Measurements from ENCODE around the gene ZNF480. TPM values are rescaled to one million over a fixed set of nuclear protein-coding genes. Genes with fewer than 3 reads are reported as not detected.
"Not testable (repeated sequence)": the region's sequence is repeated elsewhere in the genome, so short reads cannot be mapped to it uniquely, and the experiment has no call there.

The ZNF480 gene
- 11.9 TPM in 2 replicates for polyA plus RNA-seq (2011; rRNA removed)
- 12.5 and 14.5 TPM in 2 replicates for polyA minus RNA-seq (2011; rRNA and poly(A)+ RNA removed)

DNA sequence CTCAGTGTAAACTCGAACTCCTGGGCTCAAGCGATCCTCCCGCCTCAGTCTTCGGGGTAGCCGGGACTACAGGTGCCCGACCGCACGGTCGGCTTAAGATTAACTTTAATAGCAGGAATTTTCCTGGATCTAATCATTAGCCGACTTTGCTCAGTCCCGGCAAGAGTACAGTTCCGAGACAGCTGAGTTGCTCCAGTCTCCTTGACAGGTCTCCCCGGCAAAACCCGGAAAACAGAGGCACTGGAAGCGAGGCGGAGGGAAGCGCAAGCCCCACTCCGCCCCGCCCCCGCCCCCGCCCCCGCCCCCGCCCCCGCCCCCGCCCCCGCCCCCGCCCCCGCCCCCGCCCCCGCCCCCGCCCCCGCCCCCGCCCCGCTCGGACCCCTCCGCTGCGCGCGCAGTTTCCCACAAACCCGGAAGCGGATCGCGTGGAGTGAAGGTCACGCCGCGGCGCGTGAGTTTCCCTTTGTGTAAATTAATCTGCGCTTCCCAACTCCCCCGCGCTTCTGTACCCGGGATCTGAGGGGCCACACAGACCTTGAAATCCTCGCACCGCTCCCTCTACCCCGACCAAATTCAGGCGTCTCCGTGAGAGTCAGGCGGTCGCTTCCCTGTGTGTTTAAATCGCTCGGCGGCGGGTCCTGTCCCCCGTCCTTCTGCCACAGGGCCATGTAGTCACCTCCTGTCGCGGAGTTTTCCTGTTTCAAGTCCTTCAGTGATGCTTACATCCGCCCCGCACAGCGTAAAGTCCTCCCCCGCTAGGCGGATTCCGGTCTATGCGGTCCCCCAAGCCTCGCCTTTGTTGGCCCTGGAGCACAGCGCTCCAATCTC lies at the start of gene ZNF480:
TSS of gene ZNF480 (plus strand) at position 397 of the 828 bp plus-strand sequence. CDS start 3,244 bp downstream, outside the sequence.
- Histone ChIP-seq H3K4me3 (ENCODE audit: low read depth, low read length) (peak within 1 kb of the TSS; percentile 94), H3K27me3 (ENCODE audit: control insufficient read depth, insufficient read depth, low read length) (no peaks in the 10 kb centered on the region), H3K9me3 (ENCODE audit: control insufficient read depth, insufficient read depth, low read length) (peaks cover 33% of the 10 kb centered on the region), H3K27ac (ENCODE audit: low read depth, low read length) (peak within 1 kb of the TSS; percentile 99)
- ChIA-PET POLR2A (interaction anchor here (0.5 kb wide), 1 partner anchor 100 kb away, joined by 4 read pairs; no protein-coding TSS in a partner anchor), CTCF (no interaction called here)
- peak; percentile 47 for DNase-seq (ENCODE audit: low read depth, low spot score)
- TF ChIP-seq, protein P1, sequence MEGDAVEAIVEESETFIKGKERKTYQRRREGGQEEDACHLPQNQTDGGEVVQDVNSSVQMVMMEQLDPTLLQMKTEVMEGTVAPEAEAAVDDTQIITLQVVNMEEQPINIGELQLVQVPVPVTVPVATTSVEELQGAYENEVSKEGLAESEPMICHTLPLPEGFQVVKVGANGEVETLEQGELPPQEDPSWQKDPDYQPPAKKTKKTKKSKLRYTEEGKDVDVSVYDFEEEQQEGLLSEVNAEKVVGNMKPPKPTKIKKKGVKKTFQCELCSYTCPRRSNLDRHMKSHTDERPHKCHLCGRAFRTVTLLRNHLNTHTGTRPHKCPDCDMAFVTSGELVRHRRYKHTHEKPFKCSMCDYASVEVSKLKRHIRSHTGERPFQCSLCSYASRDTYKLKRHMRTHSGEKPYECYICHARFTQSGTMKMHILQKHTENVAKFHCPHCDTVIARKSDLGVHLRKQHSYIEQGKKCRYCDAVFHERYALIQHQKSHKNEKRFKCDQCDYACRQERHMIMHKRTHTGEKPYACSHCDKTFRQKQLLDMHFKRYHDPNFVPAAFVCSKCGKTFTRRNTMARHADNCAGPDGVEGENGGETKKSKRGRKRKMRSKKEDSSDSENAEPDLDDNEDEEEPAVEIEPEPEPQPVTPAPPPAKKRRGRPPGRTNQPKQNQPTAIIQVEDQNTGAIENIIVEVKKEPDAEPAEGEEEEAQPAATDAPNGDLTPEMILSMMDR (IDR thresholded peaks at IDR 0.05; ENCODE audit: low read depth, low read length): peak; percentile 10; the same call in 1 of the 2 replicates

DNA sequence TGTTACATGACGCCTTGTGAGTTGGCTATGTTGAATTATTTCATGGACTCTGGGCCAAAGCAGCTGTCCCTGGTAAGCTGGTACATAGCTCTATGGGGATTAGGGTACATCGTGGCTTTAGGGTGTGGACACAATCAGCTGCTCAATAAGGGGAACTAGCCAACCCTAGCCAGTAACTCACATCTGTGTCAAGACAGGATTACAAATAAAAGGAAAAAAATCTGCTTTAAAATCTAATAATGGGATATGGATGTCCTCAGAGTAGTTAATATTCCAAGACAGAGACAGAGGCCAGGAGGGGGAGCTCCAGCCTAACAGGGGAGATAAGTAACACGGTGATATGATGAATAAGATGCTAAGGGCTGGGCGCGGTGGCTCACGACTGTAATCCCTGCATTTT lies 48.7 kb upstream of the ZNF480 start:
- H3K4me3 ChIP-seq (ENCODE audit: low read depth, low read length): no peak overlapping the region
- POLR2A ChIA-PET: no interaction called here
- H3K9me3 ChIP-seq (ENCODE audit: control insufficient read depth, insufficient read depth, low read length): no peaks in the 10 kb centered on the region; the same call in 1 of the 2 replicates
- no peaks in the 10 kb centered on the region for H3K27me3 ChIP-seq (ENCODE audit: control insufficient read depth, insufficient read depth, low read length)
- CTCF ChIA-PET: interaction anchor here (0.5 to 3.0 kb wide), 7 partner anchors 11 to 924 kb away, joined by 3 to 11 read pairs (median 3); no protein-coding TSS in a partner anchor
- no peak for DNase-seq (ENCODE audit: low read depth, low spot score)
- TF ChIP-seq, protein P1 (IDR thresholded peaks at IDR 0.05; ENCODE audit: low read depth, low read length): peak; percentile 45
- no peak overlapping the region for H3K27ac ChIP-seq (ENCODE audit: low read depth, low read length)

DNA sequence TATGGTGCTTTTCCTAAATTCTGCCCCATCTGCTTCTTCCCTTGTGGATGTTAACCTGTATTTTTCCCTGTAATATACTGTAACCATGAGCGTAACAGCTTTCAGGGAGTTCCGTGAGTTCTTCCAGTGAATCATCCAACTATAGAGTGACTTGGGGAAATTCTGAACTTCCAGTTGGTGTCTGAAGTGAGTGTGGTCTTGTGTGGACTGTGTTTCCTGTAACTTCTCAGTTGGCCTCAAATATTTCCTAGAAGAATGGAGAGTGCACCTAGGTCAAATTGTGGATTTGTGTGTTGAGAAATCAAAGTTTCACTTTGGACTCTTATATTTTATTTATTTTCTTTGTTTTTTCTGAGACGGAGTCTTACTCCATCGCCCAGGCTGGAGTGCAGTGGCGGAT lies 38.5 kb upstream of the ZNF480 start:
- no peaks in the 10 kb centered on the region for H3K27me3 ChIP-seq (ENCODE audit: control insufficient read depth, insufficient read depth, low read length)
- TF ChIP-seq, protein P1 (IDR thresholded peaks at IDR 0.05; ENCODE audit: low read depth, low read length): no peak
- H3K27ac ChIP-seq (ENCODE audit: low read depth, low read length): no peak overlapping the region
- no peak for DNase-seq (ENCODE audit: low read depth, low spot score)
- POLR2A ChIA-PET: no interaction called here
- H3K4me3 ChIP-seq (ENCODE audit: low read depth, low read length): no peak overlapping the region
- peaks cover 10% of the 10 kb centered on the region for H3K9me3 ChIP-seq (ENCODE audit: control insufficient read depth, insufficient read depth, low read length)
- CTCF ChIA-PET: no interaction called here

DNA sequence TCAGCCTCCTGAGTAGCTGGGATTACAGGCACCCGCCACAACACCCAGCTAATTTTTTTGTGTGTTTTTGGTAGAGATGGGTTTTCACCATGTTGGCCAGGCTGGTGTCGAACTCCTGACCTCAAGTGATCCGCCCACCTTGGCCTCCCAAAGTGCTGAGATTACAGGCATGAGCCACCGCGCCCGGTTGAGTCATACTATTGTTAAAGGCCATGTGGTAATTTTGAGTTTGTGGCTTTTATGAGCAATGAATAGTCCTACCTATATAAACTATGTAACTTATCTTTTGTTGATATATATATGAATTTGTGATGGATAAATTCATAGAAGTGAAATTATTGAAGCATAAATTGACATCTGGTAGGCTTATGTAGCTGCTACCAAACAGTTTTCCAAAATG lies 31.4 kb upstream of the ZNF480 start:
- H3K27me3 ChIP-seq (ENCODE audit: control insufficient read depth, insufficient read depth, low read length); H3K27ac ChIP-seq (ENCODE audit: low read depth, low read length); DNase-seq (ENCODE audit: low read depth, low spot score); H3K4me3 ChIP-seq (ENCODE audit: low read depth, low read length); POLR2A ChIA-PET: not testable (repeated sequence)
- peaks cover 12% of the 10 kb centered on the region; the same call in 1 of the 2 replicates for H3K9me3 ChIP-seq (ENCODE audit: control insufficient read depth, insufficient read depth, low read length)
- CTCF ChIA-PET: interaction anchor here (1.4 kb wide), 1 partner anchor 28 kb away, joined by 6 read pairs; no protein-coding TSS in a partner anchor

DNA sequence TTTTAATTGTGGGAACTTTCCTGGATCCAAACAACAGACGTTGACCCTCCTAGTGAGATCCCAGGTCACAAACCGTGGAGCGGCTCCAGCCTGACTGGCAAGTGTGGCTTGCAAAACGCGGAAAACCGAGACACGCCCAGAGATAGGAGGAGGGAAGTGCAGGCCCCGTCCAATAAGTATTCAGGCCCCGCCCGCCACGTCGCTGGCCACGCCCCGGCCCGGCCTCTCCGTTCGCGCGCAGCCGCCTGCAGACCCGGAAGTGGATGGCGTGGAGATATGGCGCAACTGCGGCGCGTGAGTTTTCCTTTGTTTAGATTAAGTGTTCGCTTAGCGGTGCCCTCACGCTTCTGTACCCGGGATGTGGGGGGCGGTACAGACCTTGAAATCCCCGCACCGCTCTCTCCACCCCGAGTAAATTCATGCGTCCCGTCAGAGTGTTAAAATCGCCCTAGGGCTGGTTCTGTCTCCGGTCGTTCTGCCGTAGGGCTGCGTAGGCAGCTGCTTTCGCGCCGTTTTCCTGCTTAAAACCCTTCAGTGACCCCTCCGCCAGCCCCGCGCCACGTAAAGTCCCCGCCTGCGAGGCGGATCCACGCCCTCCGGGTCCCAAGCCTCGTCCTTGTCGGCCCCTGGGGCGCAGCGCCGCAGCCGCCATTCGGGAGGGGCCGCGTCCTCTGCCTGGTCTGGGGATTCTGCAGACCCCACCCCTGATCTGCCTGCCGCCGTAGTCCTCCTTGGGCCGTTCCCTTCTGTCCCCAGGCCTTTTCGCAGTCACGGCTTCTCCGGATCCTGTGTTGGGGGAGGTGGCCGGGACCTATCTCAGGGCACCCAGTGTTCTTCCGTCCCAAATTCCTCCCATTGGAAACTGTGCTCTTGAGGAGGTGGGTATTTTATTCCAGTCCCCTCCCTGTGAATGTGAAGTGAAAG lies 27.4 kb upstream of the ZNF480 start, which contains the start of gene ZNF766:
TSS of gene ZNF766 (plus strand) at position 250 of the 924 bp plus-strand sequence. CDS start at position 277, 27 bp downstream.
- peak; percentile 85 for DNase-seq (ENCODE audit: low read depth, low spot score)
- peaks cover 29% of the 10 kb centered on the region for H3K9me3 ChIP-seq (ENCODE audit: control insufficient read depth, insufficient read depth, low read length)
- peak within 1 kb of the TSS; percentile 96 for H3K4me3 ChIP-seq (ENCODE audit: low read depth, low read length)
- H3K27me3 ChIP-seq (ENCODE audit: control insufficient read depth, insufficient read depth, low read length): no peaks in the 10 kb centered on the region
- TF ChIP-seq, protein P1 (IDR thresholded peaks at IDR 0.05; ENCODE audit: low read depth, low read length): no peak
- peak within 1 kb of the TSS; percentile 100 for H3K27ac ChIP-seq (ENCODE audit: low read depth, low read length)
- ChIA-PET POLR2A (no interaction called here), CTCF (interaction anchor here (1.0 kb wide), 1 partner anchor 22 kb away, joined by 3 read pairs; no protein-coding TSS in a partner anchor)
